GM21367 (cell line): ENCODE results near the gene CCL3.
"Not testable (repeated sequence)": the region's sequence is repeated elsewhere in the genome, so short reads cannot be mapped to it uniquely, and the experiment has no call there.

Experiments
- ATAC-seq: cut with Tn5 transposase; IDR thresholded peaks from one replicate; pipeline ENCODE4 v1.9.1; 2021; ENCODE audit not compliant: unreplicated experiment

CCL3 gene

DNA sequence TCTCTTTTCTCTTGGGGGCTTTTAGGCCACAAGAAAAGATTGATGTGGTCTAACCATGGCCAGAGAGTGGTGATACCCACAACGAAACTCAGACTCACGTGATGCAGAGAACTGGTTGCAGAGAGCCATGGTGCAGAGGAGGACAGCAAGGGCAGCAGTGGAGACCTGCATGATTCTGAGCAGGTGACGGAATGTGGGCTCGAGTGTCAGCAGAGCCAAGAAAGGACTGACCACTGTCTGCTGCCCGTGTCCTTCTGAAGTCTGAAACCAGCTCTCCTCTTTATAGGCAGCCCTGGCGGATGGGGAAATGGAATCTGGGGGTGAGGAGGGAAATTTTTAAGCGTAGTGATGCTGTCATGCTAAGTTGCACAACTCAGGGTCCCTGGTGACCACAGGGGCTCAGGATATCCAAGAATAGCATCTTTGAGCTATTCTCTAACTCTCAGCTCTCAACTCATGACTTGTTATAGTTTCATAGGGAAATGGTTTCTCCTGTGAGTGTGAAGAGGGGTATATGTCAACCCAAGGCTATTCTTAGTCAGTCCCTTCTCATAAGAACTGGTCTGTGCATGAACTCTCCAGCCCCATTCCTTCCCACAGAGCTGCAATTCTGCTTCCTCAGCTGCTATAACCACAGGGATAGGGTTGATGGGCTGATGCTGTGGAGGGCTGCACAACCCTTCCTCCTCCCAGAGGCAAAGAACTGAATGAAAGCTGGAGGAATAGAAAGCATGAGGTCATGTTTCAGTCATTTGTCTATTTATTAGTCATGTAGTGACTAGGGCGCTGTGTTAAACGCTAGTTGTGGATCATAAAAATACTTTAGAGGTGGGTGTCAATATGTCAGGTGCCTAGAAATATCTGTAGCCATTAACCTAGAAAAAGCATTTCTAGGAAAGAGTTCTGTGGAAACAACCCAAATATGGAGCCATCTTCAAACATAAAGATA, at the start of gene CCL3:
TSS of gene CCL3 (minus strand) at position 256 of the 949 bp plus-strand sequence. CDS start at position 171, 85 bp downstream.
- ATAC-seq = peak; percentile 46

DNA sequence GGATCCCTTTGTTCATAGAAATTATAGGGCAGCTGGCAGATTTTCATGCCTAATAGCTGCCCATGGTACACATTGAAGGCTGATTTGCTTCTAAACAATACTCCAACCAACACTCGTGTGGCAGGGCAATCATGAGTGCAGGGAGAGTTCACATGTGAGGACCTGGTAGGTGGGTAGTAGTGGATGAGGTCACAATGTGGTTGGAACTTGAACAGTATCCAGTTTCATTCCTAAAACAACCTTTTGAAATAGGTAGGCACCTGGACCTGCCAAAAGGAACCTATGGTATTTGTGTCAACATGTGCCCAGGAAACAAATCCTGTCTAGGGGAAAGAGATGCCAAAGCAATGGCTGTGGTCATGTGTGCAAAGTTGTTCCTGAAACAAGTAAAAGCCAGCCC, 46.5 kb upstream of the CCL3 start:
- no peak for ATAC-seq

DNA sequence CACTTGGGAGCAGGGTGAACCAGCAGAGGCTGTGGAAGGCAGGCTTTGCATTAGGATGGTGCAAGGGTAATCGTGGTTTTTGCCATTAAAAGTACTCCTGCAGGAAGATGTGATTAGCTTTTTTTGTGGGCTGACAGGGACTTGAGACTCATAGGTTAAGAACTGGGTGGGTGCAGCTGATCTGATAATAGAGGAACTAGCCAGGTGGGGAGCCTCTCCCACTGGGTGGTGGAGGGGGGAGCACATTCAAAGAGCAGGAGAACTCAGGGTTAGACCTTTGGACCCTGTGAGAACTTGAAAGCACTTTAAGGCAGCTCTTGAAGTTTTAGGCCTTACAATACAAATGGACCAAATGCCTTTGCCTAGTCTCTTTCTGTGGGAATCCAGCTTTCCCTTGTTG, 46.1 kb upstream of the CCL3 start:
- ATAC-seq = no peak

DNA sequence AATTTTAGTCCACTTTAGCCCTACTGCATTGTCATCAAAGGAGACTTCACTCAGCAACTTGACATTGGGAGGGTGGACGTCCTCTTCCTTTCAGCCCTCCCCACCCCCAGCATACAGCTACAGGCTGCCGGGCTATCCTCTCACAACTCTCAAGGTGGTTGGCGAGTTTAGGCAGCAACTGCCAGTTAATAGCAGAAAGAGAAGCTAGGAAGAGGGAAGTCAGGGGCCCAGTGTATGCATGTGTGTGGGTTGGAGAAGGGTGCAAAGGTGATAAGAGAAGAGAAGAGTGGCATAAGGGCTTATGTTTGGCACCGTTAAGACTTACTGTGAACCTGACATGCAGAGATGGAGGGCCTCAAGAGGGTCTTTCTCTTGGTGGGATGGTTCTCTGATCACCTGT, 45.5 kb upstream of the CCL3 start:
- ATAC-seq = no peak

DNA sequence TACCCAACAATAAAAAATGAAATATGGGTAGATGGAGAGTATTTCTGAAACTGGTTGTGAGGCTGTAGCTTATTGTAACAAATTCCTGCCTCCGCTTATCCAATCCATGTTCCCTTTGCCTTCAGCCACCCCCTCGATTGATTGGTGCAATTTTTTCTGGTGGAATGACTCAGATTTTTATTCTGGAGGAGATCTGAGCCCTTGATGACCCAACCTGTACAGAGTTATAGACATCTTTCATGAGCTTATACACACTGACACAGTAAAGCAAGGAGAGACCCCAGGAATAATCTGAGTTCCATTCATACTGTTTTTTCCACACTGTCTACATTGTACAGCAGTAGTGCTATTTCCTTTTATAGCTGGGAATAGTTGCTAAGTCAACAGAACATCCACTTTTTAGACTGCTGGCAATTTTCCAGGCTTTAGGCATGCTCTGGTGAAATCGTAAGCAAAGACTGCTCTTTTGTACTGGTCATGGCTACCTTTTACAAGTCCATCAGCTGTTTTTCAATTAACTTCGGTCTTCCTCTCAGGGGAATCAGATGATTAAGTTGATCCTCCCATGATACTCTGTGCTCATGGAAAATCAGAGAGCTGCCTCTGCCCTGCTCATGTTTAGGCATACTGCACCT, 43.8 kb upstream of the CCL3 start:
- ATAC-seq = no peak

DNA sequence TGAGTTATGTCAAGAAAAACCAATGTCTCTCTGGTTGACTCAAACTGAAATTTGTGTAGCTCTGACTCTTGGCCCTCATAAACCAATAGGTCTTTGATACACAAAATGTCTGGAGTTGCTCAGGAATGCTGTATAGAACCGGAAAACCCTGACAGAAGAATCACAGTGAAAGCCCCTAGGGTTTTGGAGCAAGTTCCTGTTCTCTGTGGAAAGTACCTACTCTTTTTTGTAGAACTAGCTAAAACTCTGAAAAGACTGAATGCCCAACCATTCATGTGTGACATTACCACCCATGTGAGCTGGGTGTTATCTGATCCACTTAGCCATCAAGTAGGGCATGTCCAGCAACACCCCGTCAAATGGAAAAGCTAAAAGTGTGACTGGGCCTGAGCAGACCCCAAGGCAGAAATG, 42.5 kb upstream of the CCL3 start:
- no peak for ATAC-seq

DNA sequence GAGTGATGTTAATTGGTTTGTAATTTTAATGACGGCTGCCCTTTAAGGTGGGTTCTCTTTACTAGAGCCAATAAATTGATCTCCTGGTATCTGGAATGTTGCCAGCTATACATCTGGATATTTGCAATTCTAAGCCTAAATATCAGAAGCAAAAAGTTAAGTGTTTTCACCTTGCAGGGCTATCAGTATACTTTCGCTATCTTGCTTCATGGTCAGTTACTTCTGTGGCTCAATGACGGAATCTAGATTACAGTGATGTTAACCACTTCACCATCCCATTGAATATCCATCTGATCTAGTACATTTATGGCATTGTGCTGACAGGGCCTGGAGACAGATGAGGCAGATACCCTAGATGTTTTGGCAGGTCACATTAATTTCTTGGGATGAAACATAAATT, 42.0 kb upstream of the CCL3 start:
- ATAC-seq = no peak

DNA sequence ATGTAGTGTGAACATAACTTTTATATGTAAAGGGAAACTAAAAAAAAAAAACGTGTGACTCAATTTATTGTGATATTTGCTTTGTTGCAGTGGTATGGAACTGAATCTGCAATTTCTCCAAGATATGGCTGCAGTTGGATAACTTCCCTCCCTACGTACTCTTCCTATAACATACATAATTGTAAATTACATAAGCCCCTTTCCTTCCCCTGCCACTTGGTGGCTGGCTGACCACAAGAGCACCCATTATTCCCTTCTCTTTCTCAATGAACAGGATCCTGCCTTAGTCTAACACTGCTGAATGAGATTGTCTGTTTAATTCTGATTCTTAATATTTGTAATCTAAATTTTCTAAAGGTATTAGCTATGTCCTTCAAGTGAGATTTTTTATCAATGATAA, 41.5 kb upstream of the CCL3 start:
- ATAC-seq = no peak

DNA sequence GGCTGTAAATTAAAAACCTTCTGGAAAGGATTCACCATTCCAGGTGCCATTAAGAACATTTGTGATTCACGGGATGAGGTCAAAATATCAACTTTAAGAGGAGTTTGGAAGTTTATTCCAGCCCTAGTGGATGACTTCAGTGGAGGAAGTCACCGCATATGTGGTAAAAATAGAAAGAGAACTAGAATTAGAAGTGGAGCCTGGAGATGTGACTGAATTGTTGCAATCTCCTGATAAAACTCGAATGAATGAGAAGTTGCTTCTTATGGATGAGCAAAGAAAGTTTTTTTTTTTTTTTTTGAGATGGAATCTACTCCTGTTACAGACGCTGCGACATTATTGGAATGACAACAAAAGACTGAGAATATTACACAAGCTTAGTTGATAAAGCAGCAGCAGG, 40.4 kb upstream of the CCL3 start:
- no peak for ATAC-seq

DNA sequence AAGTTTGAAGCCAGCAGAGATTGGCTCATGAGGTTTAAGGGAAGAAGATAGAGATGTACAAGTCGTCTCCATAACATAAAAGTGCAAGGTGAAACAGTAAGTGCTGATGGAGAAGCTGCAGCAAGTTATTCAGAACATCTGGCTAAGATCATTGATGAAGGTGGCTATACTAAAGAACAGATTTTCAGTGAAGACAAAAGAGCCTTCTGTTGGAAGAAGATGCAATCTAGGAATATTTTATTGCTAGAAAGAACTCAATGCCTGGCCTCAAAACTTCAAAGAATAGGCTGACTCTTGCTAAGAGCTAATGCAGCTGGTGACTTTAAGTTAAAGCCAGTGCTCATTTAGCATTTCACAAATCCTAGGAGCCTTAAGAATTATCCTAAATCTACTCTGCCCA, 39.7 kb upstream of the CCL3 start:
- no peak for ATAC-seq

DNA sequence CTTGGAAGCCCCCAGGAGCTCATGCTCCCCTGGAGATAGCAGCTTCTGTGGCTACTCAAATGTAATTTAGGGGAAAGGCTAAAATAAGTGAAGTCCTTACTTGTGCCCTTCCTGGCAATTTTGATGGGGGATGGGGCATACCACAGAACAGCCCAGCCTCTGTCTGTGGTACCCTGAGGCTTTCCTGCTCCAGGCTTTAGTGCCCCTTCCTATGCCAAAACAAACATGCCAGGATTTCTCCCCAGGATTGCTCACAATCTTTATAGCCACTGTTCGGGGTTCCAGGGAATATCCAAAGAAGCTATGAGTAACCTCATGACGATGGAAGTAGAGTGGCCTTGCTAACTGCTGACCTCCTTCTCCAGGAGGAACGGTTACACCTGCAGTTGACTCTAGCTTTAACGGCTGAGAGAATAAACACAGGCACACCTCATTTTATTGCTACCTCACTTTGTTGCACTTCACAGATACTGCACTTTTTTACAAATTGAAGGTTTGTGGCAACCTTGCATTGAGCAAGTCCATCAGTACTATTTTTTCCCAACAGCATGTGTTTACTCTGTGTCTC, 38.6 kb upstream of the CCL3 start:
- no peak for ATAC-seq

DNA sequence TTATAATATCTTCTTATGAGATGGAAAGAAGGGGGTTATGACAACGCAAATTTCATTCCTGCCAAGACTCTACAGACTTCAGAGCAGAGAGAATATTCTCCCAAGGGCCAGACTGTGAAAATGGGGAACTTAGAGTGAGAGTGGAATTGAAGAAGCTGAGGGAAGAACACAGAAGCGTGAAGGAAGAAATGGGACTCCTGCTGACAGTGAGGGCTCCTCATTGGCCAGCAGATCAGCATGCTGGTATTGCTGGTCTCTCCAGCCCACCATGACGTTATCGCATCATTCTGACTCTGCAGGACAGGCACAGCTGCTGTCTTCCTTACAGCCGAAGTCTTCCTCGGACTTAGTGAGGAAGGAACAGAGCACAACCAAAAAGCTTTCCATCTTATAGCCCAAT, 38.0 kb upstream of the CCL3 start:
- no peak for ATAC-seq

DNA sequence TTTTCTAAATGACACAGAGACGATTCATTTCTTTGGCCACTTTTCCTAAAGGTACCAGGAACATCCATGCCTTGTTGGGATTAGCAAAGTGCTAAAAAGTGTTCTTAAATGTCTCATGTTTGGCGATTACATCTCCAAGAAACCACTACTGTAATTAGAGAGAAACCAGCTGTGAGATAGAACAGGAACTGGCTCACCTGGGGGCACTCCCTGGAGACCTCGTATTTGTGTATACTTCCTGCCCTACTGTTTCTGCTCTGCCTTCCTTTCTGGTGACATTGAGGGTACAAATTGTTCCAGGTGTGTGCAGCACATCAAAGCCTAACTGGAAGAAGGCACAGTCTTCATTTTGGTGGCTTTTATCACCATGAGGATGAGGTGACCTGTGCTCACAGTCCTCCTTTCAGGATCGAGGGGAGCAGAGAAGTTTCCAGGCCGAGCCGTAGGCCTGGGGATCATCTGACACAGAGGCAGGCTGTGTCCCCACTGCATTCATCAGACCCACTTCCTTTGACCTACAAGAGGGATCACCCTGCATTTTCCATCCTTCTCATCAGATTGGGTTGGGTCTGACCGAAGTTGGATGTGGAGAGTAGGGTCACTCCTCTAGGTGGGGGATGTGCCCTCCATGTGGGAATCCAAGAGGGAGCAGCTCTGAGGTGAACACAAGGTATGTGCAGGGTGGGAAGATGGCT, 37.4 kb upstream of the CCL3 start:
- ATAC-seq = peak; percentile 50

DNA sequence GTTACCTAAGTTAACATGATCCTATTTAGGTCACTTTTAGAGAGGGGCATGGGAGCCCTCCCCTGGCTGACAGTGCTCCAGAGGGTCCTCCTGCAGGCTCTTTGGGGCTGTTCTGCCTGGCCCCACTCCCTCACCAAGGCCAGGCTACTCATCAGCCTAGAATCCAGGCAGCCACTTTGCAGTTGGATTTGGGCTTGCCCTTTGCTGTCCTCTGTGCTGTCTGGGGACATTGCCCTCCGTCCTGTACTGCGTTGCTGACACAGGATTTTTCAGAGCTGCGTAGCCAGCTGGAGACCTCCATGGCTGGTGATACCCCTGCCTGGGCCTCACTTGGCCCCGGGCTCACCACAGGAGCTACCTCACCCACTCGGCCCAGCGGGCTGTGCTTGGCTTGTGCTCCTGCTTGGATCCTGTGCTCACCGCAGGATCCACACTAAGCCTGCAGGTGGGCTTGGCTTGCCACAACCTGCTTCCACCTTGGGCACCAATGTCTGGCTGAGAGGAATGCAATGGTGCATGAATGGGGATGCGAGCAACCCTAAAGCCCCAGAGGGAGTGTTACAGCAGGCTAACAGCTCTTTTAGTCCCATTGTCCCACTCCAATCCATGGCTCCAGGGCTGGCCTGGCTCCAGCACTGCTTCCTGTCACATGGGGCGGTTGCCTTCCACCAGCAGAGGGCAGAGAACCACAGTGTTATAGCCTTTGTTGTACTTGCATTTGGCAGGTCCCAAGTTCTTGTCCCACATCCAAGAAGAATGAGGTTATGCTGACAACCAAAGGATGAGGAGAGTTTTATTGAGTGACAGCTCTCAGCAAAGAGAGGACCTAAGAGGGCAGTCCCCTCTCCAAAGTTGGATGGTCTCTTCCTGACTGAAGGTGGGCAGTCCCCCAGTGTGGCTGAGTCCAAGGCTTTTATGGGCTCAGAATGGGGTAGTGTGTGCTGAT, 35.2 kb upstream of the CCL3 start:
- ATAC-seq = no peak

DNA sequence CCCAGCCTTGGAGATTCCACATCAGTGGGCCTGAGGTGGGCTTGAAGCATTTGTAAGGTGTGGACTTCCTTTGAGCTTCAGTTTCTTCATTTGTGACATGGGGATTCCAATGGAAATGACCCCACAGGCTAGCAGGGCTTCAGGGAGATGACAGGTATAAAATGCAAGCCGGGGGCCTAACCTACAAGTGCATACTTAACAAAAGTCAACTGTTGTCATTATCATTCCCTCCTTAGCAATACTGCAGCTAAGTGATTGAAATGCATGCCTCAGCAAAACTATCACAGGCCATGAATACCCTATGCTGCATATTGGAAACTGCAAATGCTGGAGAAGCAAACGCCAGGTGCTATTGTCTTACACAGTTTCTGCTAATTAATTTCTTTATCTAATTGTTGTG, 33.5 kb upstream of the CCL3 start:
- ATAC-seq = no peak

DNA sequence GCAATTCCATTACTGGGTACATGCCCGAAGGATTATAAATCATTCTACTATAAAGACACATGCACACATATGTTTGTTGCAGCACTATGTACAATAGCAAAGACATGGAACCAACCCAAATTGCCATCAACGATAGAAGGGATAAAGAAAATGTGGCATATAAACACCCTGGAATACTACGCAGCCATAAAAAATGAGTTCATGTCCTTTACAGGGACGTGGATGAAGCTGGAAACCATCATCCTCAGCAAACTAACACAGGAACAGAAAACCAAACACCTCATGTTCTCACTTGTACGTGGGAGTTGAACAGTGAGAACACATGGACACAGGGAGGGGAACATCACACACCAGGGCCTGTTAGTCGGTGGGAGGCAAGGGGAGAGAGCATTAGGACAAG, 31.2 kb upstream of the CCL3 start:
- not testable (repeated sequence) for ATAC-seq

DNA sequence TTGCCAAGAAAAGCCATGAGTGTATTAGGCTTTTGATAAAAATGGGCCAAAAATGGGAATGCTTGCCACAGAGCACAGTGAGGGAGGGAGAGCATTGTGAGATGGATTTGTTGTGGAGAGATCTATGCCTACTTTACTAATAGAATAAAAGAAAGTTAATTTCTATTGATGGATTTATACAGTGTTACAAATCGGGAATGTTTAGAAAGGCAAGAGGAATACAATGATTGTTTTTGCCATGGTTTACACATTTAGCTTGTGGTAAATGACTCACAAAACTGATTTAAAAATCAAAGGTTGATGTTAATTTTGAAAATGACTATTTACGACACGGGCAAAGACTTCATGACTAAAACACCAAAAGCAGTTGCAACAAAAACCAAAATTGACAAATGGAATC, 30.3 kb upstream of the CCL3 start:
- ATAC-seq = no peak

DNA sequence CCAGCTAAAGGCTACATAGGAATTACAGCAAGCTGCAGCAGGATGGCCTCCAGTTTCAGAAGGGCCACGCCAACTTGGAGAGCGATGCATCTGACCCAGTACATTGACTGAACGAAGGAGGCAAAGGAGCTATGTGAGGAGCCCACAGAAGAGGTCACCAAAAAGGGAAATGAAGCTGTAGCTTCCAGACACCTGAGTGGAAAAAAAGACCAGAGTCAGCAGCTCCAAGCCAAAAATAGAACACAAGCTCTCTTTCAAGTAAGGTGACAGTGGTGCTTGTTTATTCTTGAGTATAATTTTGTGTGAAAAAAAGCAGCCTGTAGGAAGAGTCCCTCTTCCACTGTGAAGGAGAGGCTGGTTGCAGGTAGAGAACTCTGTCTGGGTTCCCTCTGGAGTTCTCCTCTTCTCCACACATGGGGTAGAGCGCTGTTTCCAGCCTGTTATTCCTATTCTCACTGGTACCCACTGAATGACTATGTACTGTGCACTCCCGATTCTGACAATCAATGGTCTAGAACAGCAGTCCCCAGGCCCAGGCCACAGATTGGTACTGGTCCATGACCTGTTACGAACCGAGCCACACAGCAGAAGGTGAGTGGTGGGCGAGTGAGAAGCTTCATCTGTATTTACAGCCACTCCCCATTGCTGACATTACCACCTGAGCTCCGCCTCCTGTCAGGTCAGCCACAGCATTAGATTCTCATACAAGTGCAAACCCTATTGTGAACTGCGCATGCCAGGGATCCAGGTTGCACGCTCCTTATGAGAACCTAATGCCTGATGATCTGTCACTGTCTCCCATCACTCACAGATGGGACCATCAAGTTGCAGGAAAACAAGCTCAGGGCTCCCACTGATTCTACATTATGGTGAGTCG, 28.8 kb upstream of the CCL3 start:
- ATAC-seq = no peak
